GM19023 (cell line): Measurements from ENCODE around the gene VPS13C.

Experiments used
- ATAC-seq: cut with Tn5 transposase; IDR thresholded peaks from one replicate; pipeline ENCODE4 v1.9.1; 2021; ENCODE audit warnings: mild to moderate bottlenecking, moderate library complexity; ENCODE audit not compliant: unreplicated experiment

VPS13C gene, protein sequence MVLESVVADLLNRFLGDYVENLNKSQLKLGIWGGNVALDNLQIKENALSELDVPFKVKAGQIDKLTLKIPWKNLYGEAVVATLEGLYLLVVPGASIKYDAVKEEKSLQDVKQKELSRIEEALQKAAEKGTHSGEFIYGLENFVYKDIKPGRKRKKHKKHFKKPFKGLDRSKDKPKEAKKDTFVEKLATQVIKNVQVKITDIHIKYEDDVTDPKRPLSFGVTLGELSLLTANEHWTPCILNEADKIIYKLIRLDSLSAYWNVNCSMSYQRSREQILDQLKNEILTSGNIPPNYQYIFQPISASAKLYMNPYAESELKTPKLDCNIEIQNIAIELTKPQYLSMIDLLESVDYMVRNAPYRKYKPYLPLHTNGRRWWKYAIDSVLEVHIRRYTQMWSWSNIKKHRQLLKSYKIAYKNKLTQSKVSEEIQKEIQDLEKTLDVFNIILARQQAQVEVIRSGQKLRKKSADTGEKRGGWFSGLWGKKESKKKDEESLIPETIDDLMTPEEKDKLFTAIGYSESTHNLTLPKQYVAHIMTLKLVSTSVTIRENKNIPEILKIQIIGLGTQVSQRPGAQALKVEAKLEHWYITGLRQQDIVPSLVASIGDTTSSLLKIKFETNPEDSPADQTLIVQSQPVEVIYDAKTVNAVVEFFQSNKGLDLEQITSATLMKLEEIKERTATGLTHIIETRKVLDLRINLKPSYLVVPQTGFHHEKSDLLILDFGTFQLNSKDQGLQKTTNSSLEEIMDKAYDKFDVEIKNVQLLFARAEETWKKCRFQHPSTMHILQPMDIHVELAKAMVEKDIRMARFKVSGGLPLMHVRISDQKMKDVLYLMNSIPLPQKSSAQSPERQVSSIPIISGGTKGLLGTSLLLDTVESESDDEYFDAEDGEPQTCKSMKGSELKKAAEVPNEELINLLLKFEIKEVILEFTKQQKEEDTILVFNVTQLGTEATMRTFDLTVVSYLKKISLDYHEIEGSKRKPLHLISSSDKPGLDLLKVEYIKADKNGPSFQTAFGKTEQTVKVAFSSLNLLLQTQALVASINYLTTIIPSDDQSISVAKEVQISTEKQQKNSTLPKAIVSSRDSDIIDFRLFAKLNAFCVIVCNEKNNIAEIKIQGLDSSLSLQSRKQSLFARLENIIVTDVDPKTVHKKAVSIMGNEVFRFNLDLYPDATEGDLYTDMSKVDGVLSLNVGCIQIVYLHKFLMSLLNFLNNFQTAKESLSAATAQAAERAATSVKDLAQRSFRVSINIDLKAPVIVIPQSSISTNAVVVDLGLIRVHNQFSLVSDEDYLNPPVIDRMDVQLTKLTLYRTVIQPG (N-terminal part only)

DNA sequence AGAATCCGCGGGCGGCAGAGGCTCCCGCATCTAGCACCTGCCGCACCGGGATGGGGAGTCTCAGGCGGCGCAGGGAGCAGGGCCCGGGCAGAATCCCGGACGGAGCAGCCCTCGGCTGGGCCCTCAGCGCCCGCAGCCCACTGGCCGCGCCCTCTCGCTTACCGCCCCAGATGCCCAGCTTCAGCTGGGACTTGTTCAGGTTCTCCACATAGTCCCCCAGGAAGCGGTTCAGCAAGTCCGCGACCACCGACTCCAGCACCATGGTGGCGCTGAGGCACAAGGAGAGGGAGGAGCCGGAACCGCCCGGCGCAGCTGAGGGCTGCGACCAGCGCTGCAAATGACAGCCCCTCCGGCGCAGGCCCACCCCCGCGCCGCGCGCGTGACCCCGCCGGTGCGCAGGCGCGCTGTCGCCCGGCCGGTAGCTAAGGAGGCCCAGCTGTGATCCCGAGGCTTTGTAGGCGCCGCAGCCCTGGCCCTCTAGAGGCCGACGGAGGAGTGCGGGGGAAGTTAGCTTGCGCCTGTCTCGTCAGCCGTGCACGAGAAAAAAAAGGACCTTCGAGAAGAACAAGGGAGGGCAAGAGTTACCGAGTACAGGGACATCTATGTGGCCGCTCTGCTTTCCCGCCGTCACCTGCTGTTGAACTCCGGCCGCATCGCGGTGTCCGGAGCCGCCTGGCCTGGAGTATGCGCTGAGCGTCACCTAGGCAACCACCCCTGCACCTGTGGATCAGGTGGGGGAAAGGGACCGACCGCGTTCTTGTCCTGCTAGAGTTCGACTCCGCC lies at the start of gene VPS13C:
Gene VPS13C (minus strand): TSS at position 335 of the 783 bp plus-strand sequence. CDS start 73 bp downstream, at position 262.
- ATAC-seq, result peak; percentile 90

- no peak for ATAC-seq
Measured at GRCh38 chr15:62109437-62109836, 49.2 kb upstream of the VPS13C start.

GRCh38 chr15:62108411-62108810 lies 48.2 kb upstream of the VPS13C start:
- no peak for ATAC-seq

GRCh38 chr15:62107571-62108121 lies 47.4 kb upstream of the VPS13C start:
- ATAC-seq, result no peak

DNA sequence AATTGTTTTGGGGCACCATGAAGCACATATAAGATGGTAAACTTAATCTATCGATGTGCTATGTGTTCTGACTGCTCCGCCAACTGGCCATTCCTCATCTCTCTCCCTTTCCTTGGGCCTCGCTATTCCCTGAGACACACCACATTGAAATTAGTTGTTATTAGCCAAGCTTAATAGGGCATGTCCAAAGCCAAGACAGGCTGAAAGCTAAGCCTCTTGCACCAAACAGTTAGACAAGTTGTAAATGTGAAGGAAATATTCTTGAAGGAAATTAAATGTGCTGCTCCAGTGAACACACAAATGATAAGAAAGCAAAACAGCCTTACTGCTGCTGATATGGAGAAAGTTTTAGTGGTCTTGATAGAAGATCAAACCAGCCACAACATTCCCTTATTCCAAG lies 45.8 kb upstream of the VPS13C start:
- ATAC-seq, result no peak

DNA sequence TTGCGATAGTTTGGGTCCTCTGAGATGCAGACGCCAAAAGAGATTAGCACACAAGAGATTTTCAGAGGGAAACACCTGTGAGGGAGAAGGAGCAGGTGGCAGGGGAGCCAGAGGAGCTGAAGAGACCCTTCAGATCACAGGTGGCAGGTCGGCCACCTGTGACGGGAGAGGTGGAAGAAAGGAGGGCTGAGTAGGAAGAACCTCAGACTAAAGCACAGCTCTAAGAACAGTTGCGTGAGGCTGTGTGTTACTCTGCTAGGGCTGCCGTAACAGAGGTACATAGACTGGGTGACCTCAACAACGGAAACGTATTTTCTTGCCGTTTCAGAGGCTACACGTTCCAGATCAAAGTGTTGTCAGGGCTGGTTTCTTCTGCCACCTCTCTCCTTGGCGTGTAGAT lies 45.0 kb upstream of the VPS13C start:
- no peak for ATAC-seq

- no peak for ATAC-seq
Measured at GRCh38 chr15:62104846-62105245, 44.6 kb upstream of the VPS13C start.

DNA sequence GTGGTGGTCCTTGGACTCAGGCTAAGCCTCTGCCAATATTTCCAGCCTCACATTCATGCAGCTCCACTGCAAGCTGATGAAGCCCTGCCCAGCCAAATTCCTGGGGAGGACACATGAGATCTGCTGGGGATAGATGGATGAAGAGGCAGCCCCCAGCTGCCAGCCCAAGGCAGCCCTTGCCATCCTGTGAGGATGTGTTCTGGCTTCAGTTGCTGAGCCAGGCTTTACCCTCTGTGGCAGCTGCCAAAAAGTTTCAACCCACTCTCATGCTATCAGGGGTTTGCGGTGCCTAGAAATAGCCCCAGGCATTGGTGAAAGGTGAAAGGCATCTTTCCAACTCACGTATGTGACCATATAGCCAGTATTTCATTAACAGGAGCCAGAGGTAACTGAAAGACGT lies 44.2 kb upstream of the VPS13C start:
- ATAC-seq, result no peak

- no peak for ATAC-seq
Measured at GRCh38 chr15:62103431-62103830, 43.2 kb upstream of the VPS13C start.

GRCh38 chr15:62099094-62099601 lies 38.9 kb upstream of the VPS13C start:
- no peak for ATAC-seq

- ATAC-seq, result no peak
Measured at GRCh38 chr15:62094388-62094787, 34.1 kb upstream of the VPS13C start.

GRCh38 chr15:62093809-62094208 lies 33.6 kb upstream of the VPS13C start:
- ATAC-seq, result no peak

DNA sequence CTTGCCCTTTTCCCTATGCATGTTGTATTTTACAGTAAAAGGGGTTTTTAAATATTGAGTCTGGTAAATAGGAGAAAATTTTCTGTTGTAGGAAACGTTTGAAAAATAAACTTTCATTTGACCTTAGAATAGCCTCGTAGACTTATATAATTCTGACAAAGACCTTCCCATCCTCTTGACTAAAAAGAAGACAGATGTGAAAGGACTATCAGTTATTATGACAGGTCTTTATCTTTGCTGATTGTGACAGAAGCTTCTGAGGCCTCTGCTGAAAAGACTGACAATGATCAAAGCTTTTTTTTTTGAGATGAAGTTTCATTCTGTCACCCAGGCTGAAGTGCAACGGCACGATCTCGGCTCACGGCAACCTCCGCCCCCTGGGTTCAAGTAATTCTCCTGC lies 30.7 kb upstream of the VPS13C start:
- no peak for ATAC-seq

GRCh38 chr15:62089616-62090015 lies 29.4 kb upstream of the VPS13C start:
- ATAC-seq, result no peak

DNA sequence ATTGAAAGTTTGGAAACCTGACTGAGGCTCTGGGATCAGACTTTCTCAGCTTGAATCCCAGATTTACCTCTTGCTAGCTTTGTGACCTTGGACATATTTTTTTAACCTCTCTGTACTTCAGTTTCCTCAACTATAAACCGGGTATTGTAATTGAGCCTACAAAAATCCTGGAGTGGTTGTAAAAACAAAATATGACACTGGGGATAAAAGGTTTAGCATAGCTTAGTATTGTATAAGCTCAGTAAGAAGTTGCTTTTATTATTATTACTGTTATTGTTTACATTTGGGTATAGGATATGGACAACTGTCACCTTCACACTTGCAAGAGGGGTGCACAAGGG lies 28.1 kb upstream of the VPS13C start:
- no peak for ATAC-seq

DNA sequence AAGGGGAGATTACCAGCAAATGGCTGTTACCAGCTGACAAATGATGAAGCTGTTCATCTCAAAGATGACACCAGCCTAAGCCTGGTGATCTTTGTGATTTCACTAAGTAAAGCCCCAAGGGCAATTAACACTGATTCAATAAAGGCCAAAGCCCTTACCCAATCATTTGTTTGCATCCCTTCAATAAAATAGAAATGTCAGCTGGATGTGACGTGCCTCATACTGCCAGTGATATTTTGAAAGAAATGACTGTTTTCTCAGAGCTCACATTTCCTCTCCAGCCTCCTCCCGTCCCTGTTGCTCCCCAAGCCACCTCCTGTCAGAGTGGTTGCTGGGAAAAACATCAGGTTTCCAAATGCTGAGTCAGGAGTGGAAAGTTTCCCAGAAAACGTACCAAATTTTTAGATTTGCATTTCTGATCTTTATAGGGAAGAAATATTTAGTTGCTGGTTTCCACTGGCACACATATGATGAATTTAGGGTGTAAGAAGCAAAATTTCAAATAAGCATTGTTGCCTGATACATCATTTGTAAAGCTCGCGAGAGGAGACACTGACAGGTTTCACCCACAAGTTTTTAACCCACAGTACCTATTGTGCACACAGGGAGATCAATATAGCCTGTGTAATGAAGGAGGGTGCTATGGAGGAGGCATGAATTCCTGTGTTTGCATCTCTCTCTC lies 27.6 kb upstream of the VPS13C start:
- no peak for ATAC-seq

DNA sequence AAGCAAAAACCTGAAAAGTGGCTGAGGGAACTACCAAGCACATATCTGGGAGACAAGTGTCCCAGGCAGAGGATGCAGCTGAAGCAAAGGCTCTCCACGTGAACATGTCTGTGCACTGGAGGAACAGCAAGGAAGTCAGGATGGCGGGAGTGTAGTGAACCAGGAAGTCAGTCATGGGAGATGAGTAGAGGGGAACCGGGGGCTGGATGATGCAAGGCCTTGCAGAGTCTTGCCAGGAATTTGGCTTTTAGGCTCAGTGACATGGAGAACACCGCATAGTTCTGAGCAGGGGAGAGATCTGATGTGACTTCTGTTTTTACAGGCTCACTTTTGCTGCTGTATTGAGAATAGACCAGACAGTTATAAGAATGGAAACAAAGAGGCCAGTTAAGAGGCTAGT lies 25.5 kb upstream of the VPS13C start:
- ATAC-seq, result no peak

- no peak for ATAC-seq
Measured at GRCh38 chr15:62083194-62084154, 23.2 kb upstream of the VPS13C start.
